HCT116 (cell line): ENCODE measurements around the gene CERS3. TPM values are rescaled to one million over a fixed set of nuclear protein-coding genes. Genes with fewer than 3 reads are reported as not detected.

Experiments used
- ATAC-seq: fragments of 200-7000 bp; cut with Tn5 transposase; 2 replicates; pipeline ENCODE4 v1.9.1; 2020; ENCODE audit warnings: mild to moderate bottlenecking, moderate library complexity
- BruUV-seq: library from RNA; stranded (reverse); fragments of 400-500 nt; replicated peaks from 2 replicates; lab custom pipeline; 2021; lab: Mats Ljungman, UMichigan
- CTCF ChIA-PET: fragments of 300-600 bp; sonication (Branson Sonifier 250); formaldehyde crosslinking; loops from one replicate; lab custom pipeline; 2021; ENCODE audit warnings: antibody characterized with exemption; lab: Charles Lee
- POLR2A ChIA-PET: fragments of 300-600, 350-600 bp; sonication (Branson Sonifier 250); formaldehyde crosslinking; loops from one replicate; lab custom pipeline; 2021; ENCODE audit warnings: antibody characterized with exemption; lab: Charles Lee
- RAD21 ChIA-PET, 2 experiments: fragments of 300-600 bp; sonication (Branson Sonifier 250); formaldehyde crosslinking; loops; one replicate each; lab custom pipeline; 2023; ENCODE audit warnings: low total read pairs in 2 of 2; ENCODE audit not compliant: uncharacterized antibody in 2 of 2, unreplicated experiment in 2 of 2, low non-redundant PET in 1 of 2; lab: Charles Lee
- DNase-seq: peaks from one replicate; pipeline ENCODE4 v3.0.0-alpha.2; 2010; ENCODE audit warnings: low read depth, low spot score
- H2AFZ ChIP-seq: fragments of 200-600 bp; shearing (Covaris generic), sonication (generic); 2 replicates; pipeline ENCODE4 v1.6.1; 2017; ENCODE audit warnings: low read depth, mixed run types, mixed read lengths, antibody characterized with exemption, low read length; ENCODE audit not compliant: poor library complexity, severe bottlenecking
- H3K27ac ChIP-seq: 2 replicates; pipeline ENCODE4 v1.5.1; 2012; ENCODE audit warnings: low read depth, low read length
- H3K27me3 ChIP-seq: fragments of 200-600 bp; sonication (generic); 2 replicates; pipeline ENCODE4 v1.6.1; 2016; ENCODE audit warnings: mixed run types, low read length, mixed read lengths; ENCODE audit not compliant: insufficient read depth
- H3K36me3 ChIP-seq, 2 experiments: fragments of 200-500 bp in 1 of 2; fragments of 200-600 bp in 1 of 2; sonication (Bioruptor generic) in 1 of 2; sonication (generic) in 1 of 2; 2 replicates each; pipeline versions ENCODE4 v1.5.1 to v1.6.1; 2014 to 2016; ENCODE audit warnings: low read length in 2 of 2, inconsistent platforms in 1 of 2, mixed read lengths in 1 of 2, mixed run types in 1 of 2; ENCODE audit not compliant: insufficient read depth in 2 of 2, control insufficient read depth in 1 of 2
- H3K4me1 ChIP-seq, 2 experiments: fragments of 200-600 bp in 1 of 2; sonication (generic) in 1 of 2; 2 replicates each; pipeline versions ENCODE4 v1.5.1 to v1.6.1; 2012 to 2017; ENCODE audit warnings: low read length in 2 of 2, inconsistent platforms in 1 of 2, mild to moderate bottlenecking in 1 of 2, mixed read lengths in 1 of 2, mixed run types in 1 of 2, moderate library complexity in 1 of 2; ENCODE audit not compliant: insufficient read depth in 2 of 2, control insufficient read depth in 1 of 2
- H3K4me2 ChIP-seq: fragments of 200-600 bp; sonication (generic); 2 replicates; pipeline ENCODE4 v1.6.1; 2017; ENCODE audit warnings: mixed run types, low read length, mixed read lengths
- H3K4me3 ChIP-seq, 2 experiments: fragments of 200-600 bp in 1 of 2; sonication (generic) in 1 of 2; replicated peaks in 1 of 2; 2 replicates each; pipeline ENCODE4 v1.5.1; 2011 to 2016; ENCODE audit warnings: low read length in 2 of 2, control low read depth in 1 of 2, low read depth in 1 of 2, mild to moderate bottlenecking in 1 of 2, mixed read lengths in 1 of 2, mixed run types in 1 of 2
- H3K79me2 ChIP-seq: fragments of 200-600 bp; sonication (generic); 2 replicates; pipeline ENCODE4 v1.6.1; 2017; ENCODE audit warnings: mild to moderate bottlenecking, mixed run types, low read length, moderate library complexity, mixed read lengths; ENCODE audit not compliant: insufficient read depth
- H3K9ac ChIP-seq: fragments of 200-600 bp; sonication (generic); 2 replicates; pipeline ENCODE4 v1.6.1; 2016; ENCODE audit warnings: low read length, mixed read lengths
- H3K9me2 ChIP-seq: fragments of 200-600 bp; sonication (generic), shearing (Covaris generic); 2 replicates; pipeline ENCODE4 v1.6.1; 2017; ENCODE audit warnings: mixed run types, mild to moderate bottlenecking, moderate library complexity; ENCODE audit not compliant: insufficient read depth
- H3K9me3 ChIP-seq, 2 experiments: fragments of 200-500 bp in 1 of 2; fragments of 200-600 bp in 1 of 2; sonication (Bioruptor generic) in 1 of 2; sonication (generic) in 1 of 2; 2 replicates each; pipeline ENCODE4 v1.6.1; 2014 to 2017; ENCODE audit warnings: low read length in 2 of 2, mixed read lengths in 2 of 2, inconsistent platforms in 1 of 2, low read depth in 1 of 2, mild to moderate bottlenecking in 1 of 2, mixed run types in 1 of 2, moderate library complexity in 1 of 2; ENCODE audit not compliant: control insufficient read depth in 1 of 2, insufficient read depth in 1 of 2
- H4K20me1 ChIP-seq: fragments of 200-600 bp; sonication (generic), shearing (Covaris generic); 2 replicates; pipeline ENCODE4 v1.6.1; 2017; ENCODE audit warnings: mixed run types, mild to moderate bottlenecking, moderate library complexity; ENCODE audit not compliant: insufficient read depth
- ATF3 ChIP-seq: IDR thresholded peaks from 2 replicates; pipeline ENCODE4 v1.6.1; 2012
- CBX3 ChIP-seq: IDR thresholded peaks from 2 replicates; pipeline ENCODE4 v1.6.1; 2012; ENCODE audit warnings: low read depth
- EGR1 ChIP-seq: IDR thresholded peaks from 2 replicates; pipeline ENCODE4 v1.6.1; 2012; ENCODE audit warnings: low read depth
- EZH2phosphoT487 ChIP-seq: fragments of 200-600 bp; IDR thresholded peaks from 2 replicates; pipeline ENCODE4 v1.6.1; 2018; ENCODE audit warnings: antibody characterized with exemption, borderline replicate concordance
- MAX ChIP-seq: IDR thresholded peaks from 2 replicates; pipeline ENCODE4 v1.6.1; 2012
- POLR2A ChIP-seq: IDR thresholded peaks from 2 replicates; pipeline ENCODE4 v1.7.0; 2011; ENCODE audit warnings: borderline replicate concordance; ENCODE audit not compliant: insufficient read depth, insufficient read length; ENCODE audit errors: extremely low read depth
- SIN3A ChIP-seq: IDR thresholded peaks from 2 replicates; pipeline ENCODE4 v1.6.1; 2012; ENCODE audit warnings: low read depth
- SP1 ChIP-seq: IDR thresholded peaks from 2 replicates; pipeline ENCODE4 v1.6.1; 2012; ENCODE audit warnings: low read depth
- SRF ChIP-seq: IDR thresholded peaks from 2 replicates; pipeline ENCODE4 v1.6.1; 2012; ENCODE audit warnings: low read depth
- YY1 ChIP-seq: IDR thresholded peaks from 2 replicates; pipeline ENCODE4 v1.6.1; 2011; ENCODE audit warnings: low read length, low read depth, moderate library complexity, mild to moderate bottlenecking; ENCODE audit not compliant: insufficient replicate concordance; ENCODE audit errors: extremely low read depth
- intact Hi-C: fragments of 100-400 bp; cut with micrococcal nuclease; formaldehyde crosslinking; loops from 2 replicates; pipeline ENCODE4 v1.10.0; 2022
- total RNA-seq: library from RNA; stranded (reverse); gene quantifications from one replicate; pipeline ENCODE4 v1.2.1, GENCODE V29; 2021; ENCODE audit not compliant: unreplicated experiment

The CERS3 gene
- total RNA-seq, 1 experiment from 2014 or later: not detected

GRCh38 chr15:100521907-100522306 lies 6.8 kb downstream of the CERS3 start (continued):
- TF ChIP-seq SRF (no peak), MAX (no peak), CBX3 (no peak), SIN3A (no peak), YY1 (no peak), POLR2A (no peak), EGR1 (no peak), EZH2phosphoT487 (no peak), ATF3 (no peak)
- TF ChIP-seq, all 23 proteins: peak for 0

- ChIA-PET POLR2A (no interaction called here), RAD21 (no interaction called here), CTCF (no interaction called here)
- DNase-seq (no peak), ATAC-seq (no peak)
- Histone ChIP-seq H3K4me1 (no peaks in the 10 kb centered on the region), H3K27me3 (peaks cover 10% of the 10 kb centered on the region), H3K9ac (no peak overlapping the region), H3K4me2 (no peak overlapping the region), H2AFZ (no peak overlapping the region), H3K4me3 (no peak overlapping the region), H3K36me3 (no peaks in the 10 kb centered on the region), H3K9me2 (no peaks in the 10 kb centered on the region), H3K9me3 (no peaks in the 10 kb centered on the region), H3K79me2 (no peaks in the 10 kb centered on the region), H4K20me1 (no peaks in the 10 kb centered on the region), H3K27ac (no peak overlapping the region)
- no peak for TF ChIP-seq MAX
- TF ChIP-seq SP1: no peak
- TF ChIP-seq EZH2phosphoT487: no peak
- no TSS peak for BruUV-seq
- intact Hi-C loops: no loop called here
These were observed 8.4 kb downstream of the CERS3 start for GRCh38 chr15:100520132-100520921.
